HepG2 (cell line): ENCODE data around the gene ZNF786. TPM values are rescaled to one million over a fixed set of nuclear protein-coding genes. Genes with fewer than 3 reads are reported as not detected.
A peak's percentile ranks its signal among the peaks of the same experiment; 100 is the strongest.

ENCODE experiments used
- AGO2 ChIP-seq: fragments of 200-400 bp; formaldehyde crosslinking; optimal IDR thresholded peaks from 2 replicates; pipeline ENCODE3; 2017; ENCODE audit warnings: mild to moderate bottlenecking, low read depth, low read length, moderate library complexity
- ATF7-NPFF ChIP-seq: sonication (generic); formaldehyde crosslinking; IDR thresholded peaks from 2 replicates; pipeline ENCODE4 v1.8.1; 2023; ENCODE audit warnings: mild to moderate bottlenecking, low read depth, missing genetic modification reagents, moderate library complexity
- BRF2 ChIP-seq: sonication (generic); formaldehyde crosslinking; IDR thresholded peaks from 2 replicates; pipeline ENCODE4 v1.8.1; 2022; ENCODE audit warnings: mild to moderate bottlenecking, missing genetic modification reagents
- CERS6 ChIP-seq: sonication (generic); formaldehyde crosslinking; IDR thresholded peaks from 2 replicates; pipeline ENCODE4 v1.5.0; 2020; ENCODE audit warnings: missing genetic modification reagents
- DRAP1 ChIP-seq: IDR thresholded peaks from 2 replicates; pipeline ENCODE4 v1.6.1; 2016; ENCODE audit warnings: missing genetic modification reagents, missing compliant biosample characterization
- EP300 ChIP-seq, 3 experiments: sonication (generic) in 1 of 3; formaldehyde crosslinking in 1 of 3; IDR thresholded peaks; 2 replicates each; pipeline versions ENCODE4 v1.5.1 to v1.6.1; 2011 to 2020; ENCODE audit warnings: low read depth in 2 of 3, low read length in 2 of 3, borderline replicate concordance in 1 of 3, improper control_type of control experiment in 1 of 3, mild to moderate bottlenecking in 1 of 3, missing genetic modification reagents in 1 of 3, moderate library complexity in 1 of 3
- LRRFIP1 ChIP-seq: sonication (generic); formaldehyde crosslinking; conservative IDR thresholded peaks from 2 replicates; pipeline ENCODE4 v1.4.0; 2020; ENCODE audit warnings: missing genetic modification reagents
- MAFF ChIP-seq: IDR thresholded peaks from 2 replicates; pipeline ENCODE4 v1.6.1; 2011; ENCODE audit warnings: low read depth, low read length, improper control_type of control experiment
- PREB ChIP-seq: sonication (generic); formaldehyde crosslinking; IDR thresholded peaks from 2 replicates; pipeline ENCODE4 v1.4.0; 2020; ENCODE audit warnings: missing genetic modification reagents
- REXO4 ChIP-seq: sonication (generic); formaldehyde crosslinking; IDR thresholded peaks from 2 replicates; pipeline ENCODE4 v1.8.0; 2022; ENCODE audit warnings: missing genetic modification reagents, mild to moderate bottlenecking, borderline replicate concordance
- SNAPC2 ChIP-seq: sonication (generic); formaldehyde crosslinking; IDR thresholded peaks from 2 replicates; pipeline ENCODE4 v1.8.1; 2022; ENCODE audit warnings: mild to moderate bottlenecking, missing genetic modification reagents
- SP4 ChIP-seq: sonication (generic); formaldehyde crosslinking; IDR thresholded peaks from 2 replicates; pipeline ENCODE4 v1.8.1; 2023; ENCODE audit warnings: mild to moderate bottlenecking, missing genetic modification reagents
- TAF1 ChIP-seq: sonication (generic); formaldehyde crosslinking; IDR thresholded peaks from 2 replicates; pipeline ENCODE4 v1.4.0; 2020; ENCODE audit warnings: missing genetic modification reagents
- TBL1XR1 ChIP-seq: fragments of 150-350 bp; IDR thresholded peaks from 2 replicates; pipeline ENCODE4 v1.6.1; 2014; ENCODE audit warnings: borderline replicate concordance, low read length; ENCODE audit not compliant: partially characterized antibody
- ZBTB37 ChIP-seq: sonication (generic); formaldehyde crosslinking; IDR thresholded peaks from 2 replicates; pipeline ENCODE4 v1.4.0; 2020; ENCODE audit warnings: mild to moderate bottlenecking, missing genetic modification reagents
- ZKSCAN5 ChIP-seq: sonication (generic); formaldehyde crosslinking; IDR thresholded peaks from 2 replicates; pipeline ENCODE4 v1.5.1; 2020; ENCODE audit warnings: mild to moderate bottlenecking, missing genetic modification reagents
- ZNF337 ChIP-seq: sonication (generic); formaldehyde crosslinking; IDR thresholded peaks from 2 replicates; pipeline ENCODE4 v1.5.1; 2020; ENCODE audit warnings: missing genetic modification reagents, low read depth, mild to moderate bottlenecking, borderline replicate concordance
- ZNF558 ChIP-seq: sonication (generic); formaldehyde crosslinking; IDR thresholded peaks from 2 replicates; pipeline ENCODE4 v1.9.0; 2022; ENCODE audit warnings: mild to moderate bottlenecking, missing genetic modification reagents, borderline replicate concordance
- ZNF790 ChIP-seq: sonication (generic); formaldehyde crosslinking; IDR thresholded peaks from 2 replicates; pipeline ENCODE4 v1.8.0; 2022; ENCODE audit warnings: missing genetic modification reagents, mild to moderate bottlenecking, borderline replicate concordance
- polyA plus RNA-seq, 8 experiments: library from polyadenylated mRNA; depleted of rRNA in 3 of 8; stranded (reverse) in 7 of 8; unstranded in 1 of 8; fragments of >200 nt; fragmentation: Illumina TruSeq in 4 of 8; extraction: Trizol in 4 of 8; gene quantifications; 2 replicates each; pipeline versions ENCODE4 v1.2.1 to v1.2.3, GENCODE V29; 2011 to 2016; ENCODE audit warnings: low read depth in 4 of 8, missing spikeins in 1 of 8, mixed read lengths in 1 of 8; ENCODE audit not compliant: insufficient read depth in 1 of 8
- total RNA-seq, 5 experiments: library from RNA; depleted of rRNA; stranded (reverse); fragments of >200 nt; fragmentation: Illumina TruSeq; extraction: Trizol; gene quantifications; 2 replicates each; pipeline ENCODE4 v1.2.3, GENCODE V29; 2016; ENCODE audit warnings: low read depth in 1 of 5

ZNF786 gene
- total and polyA plus RNA-seq, 2 of the 13 experiments (the other 11 are each of a cell fraction or from before 2014, with no cell fraction given): 2.0 to 4.0 TPM

- TF ChIP-seq CERS6: no peak
- TF ChIP-seq PREB (CRISPR knock-in tag): no peak
- TF ChIP-seq ZBTB37 (CRISPR knock-in tag): no peak
- TF ChIP-seq ZNF558: peak; percentile 65; the same call in 1 of the 2 replicates
- no peak for TF ChIP-seq ZNF790
- TF ChIP-seq LRRFIP1: no peak
- peak; percentile 81 for TF ChIP-seq ATF7-NPFF (CRISPR knock-in tag)
- TF ChIP-seq ZNF337 (CRISPR knock-in tag): 0 out of 2 replicates have a peak, but pooled peaks have one; percentile 36
- TF ChIP-seq TAF1 (CRISPR knock-in tag): peak; percentile 87
- TF ChIP-seq MAFF: no peak
- peak; percentile 31; the same call in 1 of the 2 replicates for TF ChIP-seq REXO4 (CRISPR knock-in tag)
- TF ChIP-seq SNAPC2 (CRISPR knock-in tag): peak; percentile 71
- peak; percentile 96 for TF ChIP-seq DRAP1 (CRISPR knock-in tag)
- TF ChIP-seq SP4: peak; percentile 95
- peak; percentile 88 for TF ChIP-seq BRF2 (CRISPR knock-in tag)
- peak; percentile 64 for TF ChIP-seq TBL1XR1
- TF ChIP-seq EP300 (IDR thresholded peaks at IDR 0.05; ENCODE audit: low read depth in 2 of 2, low read length in 2 of 2): no peak; a peak in 1 of 4 replicates
- no peak for TF ChIP-seq EP300 (CRISPR knock-in tag; IDR thresholded peaks at IDR 0.05; ENCODE audit: borderline replicate concordance)
- no peak for TF ChIP-seq ZKSCAN5 (CRISPR knock-in tag)
- peak; percentile 31 for TF ChIP-seq AGO2
These were observed 62.0 kb downstream of the ZNF786 start, which contains the start of gene PDIA4 (continued) for GRCh38 chr7:149028346-149029109.
